NCI-H1105 (cell line): ENCODE results near the gene UQCC5.
"Not testable (repeated sequence)": the region's sequence is repeated elsewhere in the genome, so short reads cannot be mapped to it uniquely, and the experiment has no call there.

Experiments
- DNase-seq: peaks from one replicate; lab custom pipeline; 2025; lab: John Stamatoyannopoulos, UW

Gene UQCC5

DNA sequence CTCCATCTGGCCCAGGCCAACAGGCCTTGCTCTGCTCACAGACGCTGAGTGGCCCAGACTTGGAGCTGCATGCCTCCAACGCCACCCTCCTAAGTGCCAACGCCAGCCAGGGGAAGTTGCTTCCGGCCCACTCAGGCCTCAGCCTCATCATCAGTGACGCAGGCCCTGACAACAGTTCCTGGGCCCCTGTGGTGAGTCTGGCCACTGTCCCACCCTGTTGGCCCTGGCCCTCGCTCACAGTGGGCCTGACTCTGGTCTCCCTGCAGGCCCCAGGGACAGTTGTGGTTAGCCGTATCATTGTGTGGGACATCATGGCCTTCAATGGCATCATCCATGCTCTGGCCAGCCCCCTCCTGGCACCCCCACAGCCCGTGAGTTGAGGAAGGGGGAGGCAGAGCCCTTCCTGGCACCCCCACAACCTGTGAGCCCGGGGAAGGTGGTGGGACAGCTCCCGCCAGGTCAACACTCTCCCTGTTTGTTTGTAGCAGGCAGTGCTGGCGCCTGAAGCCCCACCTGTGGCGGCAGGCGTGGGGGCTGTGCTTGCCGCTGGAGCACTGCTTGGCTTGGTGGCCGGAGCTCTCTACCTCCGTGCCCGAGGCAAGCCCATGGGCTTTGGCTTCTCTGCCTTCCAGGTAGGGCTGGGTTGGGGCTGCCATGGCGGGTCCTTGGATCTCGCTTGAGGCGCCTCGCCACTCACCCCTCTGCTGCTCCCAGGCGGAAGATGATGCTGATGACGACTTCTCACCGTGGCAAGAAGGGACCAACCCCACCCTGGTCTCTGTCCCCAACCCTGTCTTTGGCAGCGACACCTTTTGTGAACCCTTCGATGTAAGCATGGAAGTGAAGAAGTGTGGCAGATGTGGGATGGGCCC, 12.8 kb upstream of the UQCC5 start:
- DNase-seq = no peak

- no peak for DNase-seq
These were observed 12.1 kb upstream of the UQCC5 start for GRCh38 chr3:52524258-52524751.

- DNase-seq = peak; percentile 56
These were observed 11.4 kb upstream of the UQCC5 start for GRCh38 chr3:52524752-52525679.

DNA sequence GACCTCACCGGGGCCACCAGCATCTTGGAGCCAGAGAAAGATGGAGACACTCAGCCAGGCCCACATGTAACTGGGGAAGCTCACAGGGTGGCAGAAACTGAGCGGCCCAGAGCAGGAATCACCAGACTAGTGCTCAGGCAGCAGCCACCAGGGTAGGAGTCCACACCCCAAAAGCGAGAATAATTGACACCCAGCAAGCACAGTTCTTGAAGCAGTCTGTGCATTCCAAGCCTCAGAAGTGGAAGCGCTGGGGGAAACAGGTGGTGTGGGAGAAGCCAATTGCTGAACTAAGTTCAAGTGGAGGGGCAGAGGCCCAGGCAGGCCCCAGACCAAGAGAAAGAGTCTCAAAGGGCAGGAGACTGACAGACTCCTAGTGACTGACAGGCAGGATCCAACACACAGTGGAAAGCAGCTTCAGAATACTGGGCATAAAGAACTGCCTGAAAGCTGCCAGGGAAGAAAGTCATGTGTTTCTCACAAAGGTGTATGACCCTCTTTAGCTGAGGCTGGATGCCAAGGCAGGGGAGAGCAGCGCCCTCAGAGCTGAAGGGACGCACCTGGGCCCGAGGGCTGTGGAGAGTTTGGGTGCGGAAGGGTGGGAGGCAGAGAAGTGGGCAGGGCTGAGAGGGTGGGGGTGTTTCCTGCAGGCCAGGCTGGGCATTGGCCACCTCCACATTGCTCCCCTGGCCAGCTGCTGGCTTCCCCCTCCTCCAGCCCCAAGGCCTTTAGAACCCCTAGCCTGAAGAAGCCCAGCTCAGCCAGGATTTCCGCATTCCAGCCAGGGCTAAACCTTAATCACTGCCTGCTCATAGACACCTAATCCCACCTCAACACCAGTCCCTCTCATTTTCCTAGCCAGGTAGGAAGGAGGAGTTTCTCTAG, 10.5 kb upstream of the UQCC5 start:
- peak; percentile 4 for DNase-seq

DNA sequence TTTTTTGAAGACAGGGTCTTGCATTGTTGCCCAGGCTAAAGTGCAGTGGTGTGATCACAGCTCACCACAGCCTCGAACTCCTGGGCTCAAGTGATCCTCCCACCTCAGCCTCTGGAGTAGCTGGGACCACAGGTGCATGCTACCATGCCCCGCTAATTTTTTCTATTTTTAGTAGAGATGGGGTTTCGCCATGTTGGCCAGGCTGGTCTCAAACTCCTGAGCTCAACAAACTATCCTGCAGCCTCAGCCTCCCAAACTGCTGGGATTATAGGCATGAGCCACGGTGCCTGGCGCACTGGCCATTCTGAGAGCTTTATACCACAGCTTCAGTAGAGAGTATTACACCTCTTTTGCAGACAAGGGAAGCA, 9.8 kb upstream of the UQCC5 start:
- DNase-seq = not testable (repeated sequence)

DNA sequence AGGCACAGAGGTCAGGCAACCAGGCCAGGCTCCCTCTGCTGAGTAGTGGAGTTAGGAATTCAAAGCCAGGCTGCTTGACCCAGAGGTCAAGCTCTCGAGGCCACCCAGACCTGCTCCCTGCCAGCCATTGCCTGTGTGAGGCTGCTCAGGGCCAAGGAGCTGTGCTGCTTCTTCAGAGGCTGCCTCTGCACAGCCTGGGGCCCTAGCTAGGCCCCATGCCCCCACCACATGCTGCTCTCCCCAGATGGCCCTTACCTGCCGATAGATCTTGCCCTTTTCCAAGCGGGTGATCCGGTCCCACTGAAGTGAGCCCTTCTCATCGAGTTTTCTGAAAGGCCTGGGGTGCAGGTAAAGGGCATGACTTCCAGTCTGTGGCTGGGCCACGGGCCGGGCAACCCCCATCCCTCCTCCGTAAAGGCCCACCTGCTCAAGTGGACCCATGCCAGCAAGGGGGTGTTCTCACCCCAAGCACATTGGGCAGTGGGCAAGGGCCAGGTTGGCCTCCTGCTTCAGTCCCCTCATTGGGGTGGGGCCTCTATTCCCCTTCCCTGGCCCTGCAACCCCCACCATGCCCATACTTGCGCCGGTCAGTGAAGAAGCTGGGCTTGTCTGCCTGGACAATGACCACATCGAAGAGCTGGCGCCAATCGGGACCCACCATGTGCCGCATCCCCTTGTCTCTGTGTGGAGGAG, 9.2 kb upstream of the UQCC5 start:
- no peak for DNase-seq

- DNase-seq = no peak
These were observed 8.4 kb upstream of the UQCC5 start for GRCh38 chr3:52527732-52528585.

- DNase-seq = no peak
These were observed 7.6 kb upstream of the UQCC5 start for GRCh38 chr3:52528586-52529375.

DNA sequence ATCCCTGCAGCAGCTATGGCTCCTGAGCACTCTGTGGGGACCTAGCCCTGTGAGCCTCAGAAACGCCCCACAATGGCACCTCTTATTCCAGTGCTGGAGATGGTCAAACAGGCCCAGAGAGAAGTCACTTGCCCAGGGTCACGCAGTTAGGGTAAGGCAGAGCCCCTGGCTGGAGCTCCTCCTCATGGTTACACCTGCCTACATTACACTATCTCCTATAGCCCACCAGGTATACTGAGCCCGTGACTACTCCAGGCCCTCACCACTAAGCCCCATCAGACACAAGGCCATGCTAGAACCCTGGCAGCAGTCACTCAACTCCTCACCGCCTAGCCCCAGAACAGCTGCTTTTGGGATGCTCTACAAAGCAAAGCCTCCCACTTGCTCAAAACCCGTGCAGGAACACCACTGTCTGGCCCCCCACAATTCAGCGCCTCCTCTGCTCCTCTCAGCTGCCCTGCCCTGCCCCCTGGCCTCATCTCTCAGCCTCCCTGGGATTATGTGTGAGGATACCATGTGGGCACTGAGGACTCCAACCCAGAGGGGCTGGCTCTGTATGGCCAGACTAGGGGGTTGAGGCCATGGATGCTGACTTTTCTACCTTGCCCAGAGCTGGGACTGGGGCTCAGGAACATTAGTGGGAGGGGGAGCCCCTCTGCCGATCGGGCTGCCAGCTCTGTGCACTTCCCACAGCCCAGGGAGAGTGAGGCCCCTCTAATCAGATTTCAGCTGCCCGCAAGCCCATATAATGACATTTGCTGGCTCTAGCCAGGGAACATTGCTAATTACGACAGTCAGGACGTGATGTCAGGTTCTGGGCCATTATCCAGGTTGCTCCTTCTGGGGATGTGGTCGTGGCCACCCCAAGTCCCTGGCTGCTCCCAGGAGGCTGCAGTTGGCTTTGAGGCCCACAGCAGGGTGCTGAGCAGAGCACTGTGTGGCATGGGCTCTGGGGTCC, 6.8 kb upstream of the UQCC5 start:
- no peak for DNase-seq

GRCh38 chr3:52530918-52531826, 5.2 kb upstream of the UQCC5 start:
- DNase-seq = no peak

DNA sequence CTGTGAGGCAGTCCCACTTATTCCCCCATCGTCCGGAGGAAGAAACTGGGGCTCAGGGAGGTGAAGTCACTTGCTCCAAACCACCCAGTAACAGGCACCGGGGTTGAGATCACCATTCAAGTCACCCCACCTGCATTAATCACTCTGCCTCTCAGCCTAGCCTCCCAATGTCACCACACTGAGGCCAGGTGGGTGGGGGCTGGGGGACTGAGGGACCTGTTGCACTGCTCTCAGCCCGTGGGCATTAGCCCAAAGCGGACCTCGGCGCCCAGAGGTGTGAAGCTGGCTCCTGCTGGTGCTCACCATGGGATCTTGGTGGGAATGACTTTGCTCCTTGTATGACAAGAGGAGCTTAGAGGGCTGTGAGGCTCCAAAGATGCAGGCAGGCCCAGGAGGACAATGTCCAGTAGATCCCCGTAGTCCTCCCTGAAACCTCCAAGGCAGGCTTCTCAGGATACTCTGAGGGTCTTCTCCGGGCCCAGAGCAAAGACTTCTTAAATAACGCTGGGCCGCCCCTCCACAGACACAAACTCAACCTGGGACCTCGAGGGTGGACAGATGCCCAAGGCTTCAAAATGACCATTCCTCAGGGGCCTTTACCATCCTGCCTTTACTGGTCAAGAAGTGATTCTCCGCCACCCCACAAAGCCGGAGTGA, 4.4 kb upstream of the UQCC5 start:
- no peak for DNase-seq

GRCh38 chr3:52532517-52532837, 3.9 kb upstream of the UQCC5 start:
- no peak for DNase-seq

DNA sequence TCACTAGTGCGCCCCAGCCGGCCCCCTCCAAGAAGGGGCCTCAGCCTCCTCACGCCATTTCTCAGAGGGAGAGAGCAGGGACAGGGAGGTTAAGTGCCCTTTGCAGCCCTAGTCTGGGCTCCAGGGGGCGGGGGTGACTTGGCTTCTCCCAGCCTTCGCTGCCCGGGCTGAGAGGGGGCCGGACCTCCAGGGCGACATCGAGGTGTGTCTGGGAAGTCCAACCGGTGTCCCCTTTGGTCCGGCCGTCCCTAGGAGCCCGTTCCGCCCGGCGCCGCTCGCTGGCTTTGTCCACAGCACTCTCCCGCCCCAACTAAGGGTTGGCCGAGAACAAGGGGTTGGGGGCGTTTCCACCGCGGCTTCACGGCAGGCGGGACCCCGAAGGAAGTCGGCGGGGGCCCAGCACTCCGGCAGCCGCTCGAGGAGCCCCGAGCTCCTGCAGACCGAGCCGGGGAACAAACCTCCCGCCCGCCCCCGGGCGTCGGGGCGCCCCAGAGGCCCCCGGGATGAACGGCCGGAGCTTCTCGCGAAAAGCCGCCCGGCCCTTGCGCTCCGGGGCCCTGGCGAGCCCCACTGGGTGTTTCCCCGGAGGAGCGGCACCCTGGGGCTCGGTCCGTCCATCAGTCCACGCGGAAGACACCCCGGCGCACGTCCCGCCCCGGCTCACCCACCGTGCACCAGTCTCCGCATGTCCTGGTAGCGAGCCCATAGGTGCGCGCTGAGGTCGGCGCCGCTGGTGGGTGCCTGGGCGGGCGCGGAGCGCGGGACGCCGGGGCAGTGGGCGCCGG, 3.4 kb upstream of the UQCC5 start:
- DNase-seq = no peak

- DNase-seq = peak; percentile 50
These were observed 2.7 kb upstream of the UQCC5 start, which contains the start of gene NT5DC2 for GRCh38 chr3:52533623-52534280. Gene NT5DC2, minus strand, starts transcription at chr3:52533857. Its CDS starts 120 bp downstream, at chr3:52533737.
